NCI-H2107 (cell line): Measurements from ENCODE around the gene APMAP.

Source experiments
- DNase-seq: peaks from one replicate; lab custom pipeline; 2025; lab: John Stamatoyannopoulos, UW

Gene APMAP

GRCh38 chr20:24965065-24965919, 27.3 kb downstream of the APMAP start:
- DNase-seq = no peak

- DNase-seq = no peak
Measured at GRCh38 chr20:24964506-24964840, 28.1 kb downstream of the APMAP start.

DNA sequence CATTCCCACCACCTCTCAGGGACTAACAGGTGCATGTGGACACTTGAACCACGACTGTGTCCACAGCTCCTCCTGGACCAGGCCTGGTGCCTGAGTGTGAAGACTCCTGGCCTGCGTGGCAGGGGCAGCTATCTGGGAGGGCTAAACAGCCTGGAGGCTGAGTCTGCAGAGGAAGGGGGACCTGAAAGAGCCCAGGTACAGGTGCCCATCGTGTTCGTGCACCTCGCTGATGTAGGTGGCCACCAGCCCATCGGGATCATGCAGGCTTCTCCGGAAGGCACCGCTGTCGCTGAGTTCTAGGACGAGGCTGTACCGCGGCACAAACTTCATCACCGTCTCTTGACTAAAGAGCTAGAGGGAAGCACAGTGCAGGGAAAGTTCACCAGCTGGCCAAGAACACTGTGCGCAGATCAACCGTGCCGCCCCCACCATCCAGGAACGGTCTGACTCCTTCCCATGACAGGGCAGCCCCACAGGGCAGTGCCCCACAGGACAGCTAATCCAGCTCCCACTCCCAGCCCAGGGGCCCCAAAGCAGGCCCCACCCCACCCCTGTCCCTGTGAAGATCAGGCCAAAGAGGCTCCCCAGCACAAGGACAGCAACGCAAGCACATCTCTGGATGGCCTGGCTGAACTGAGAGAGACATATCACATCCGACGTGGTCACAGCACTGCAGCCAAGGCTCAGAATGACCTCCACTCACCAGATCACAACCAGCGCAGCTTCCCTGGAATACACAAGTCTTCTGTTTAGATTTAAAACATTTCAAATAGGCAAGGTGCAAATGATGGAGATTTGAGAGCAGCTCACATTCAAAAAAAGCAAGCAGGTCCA, 28.7 kb downstream of the APMAP start:
- DNase-seq = no peak

GRCh38 chr20:24962510-24962909, 30.0 kb downstream of the APMAP start:
- no peak for DNase-seq

DNA sequence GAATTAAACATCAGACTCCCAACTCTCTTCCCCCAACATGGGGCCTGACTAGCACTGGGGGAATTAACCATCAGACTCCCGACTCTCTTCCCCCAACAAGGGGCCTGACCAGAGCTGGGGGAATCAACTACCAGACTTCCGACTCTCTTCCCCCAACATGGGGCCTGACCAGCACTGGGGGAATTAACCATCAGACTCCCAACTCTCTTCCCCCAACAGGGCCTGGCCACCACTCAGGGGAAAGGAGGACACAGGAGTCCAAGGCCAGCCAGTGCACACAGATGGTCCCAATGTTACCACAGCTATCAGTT, 30.4 kb downstream of the APMAP start:
- DNase-seq = no peak

GRCh38 chr20:24961384-24962181, 31.0 kb downstream of the APMAP start:
- DNase-seq = no peak

GRCh38 chr20:24960861-24961260, 31.7 kb downstream of the APMAP start:
- no peak for DNase-seq

GRCh38 chr20:24960302-24960801, 32.2 kb downstream of the APMAP start:
- no peak for DNase-seq

DNA sequence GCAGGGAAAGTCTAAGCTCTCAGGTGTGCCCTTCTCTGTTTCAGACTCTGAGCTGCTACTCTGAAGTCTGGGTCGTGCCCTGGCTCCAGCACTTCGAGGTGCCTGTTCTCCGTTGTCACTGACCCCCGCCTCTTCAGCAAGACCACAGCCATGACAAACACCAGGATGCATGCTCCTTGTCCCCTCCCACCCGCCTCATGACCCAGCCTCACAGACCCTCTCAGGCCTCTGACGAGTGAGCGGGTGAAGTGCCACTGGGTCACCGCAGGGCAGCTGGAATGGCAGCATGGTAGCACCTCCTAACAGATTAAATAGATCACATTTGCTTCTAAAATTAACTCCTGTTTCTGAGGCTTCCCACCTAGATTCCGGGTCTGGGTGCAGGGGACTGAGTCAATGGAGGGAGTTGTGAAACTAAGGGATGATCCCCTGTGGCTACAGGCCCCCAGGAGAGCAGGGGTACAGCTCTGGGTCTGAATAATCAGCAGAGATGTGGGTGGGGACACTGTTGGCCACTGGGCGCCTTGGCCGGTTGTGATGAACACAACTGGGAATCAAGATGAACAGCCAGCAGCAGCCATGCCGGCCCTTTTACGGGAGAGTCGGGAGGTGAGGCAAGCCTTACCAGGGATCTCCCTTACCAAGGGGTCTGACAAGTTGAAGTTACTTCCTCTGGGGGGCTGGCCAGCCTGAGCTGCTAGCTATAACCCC, 32.8 kb downstream of the APMAP start:
- DNase-seq = no peak

DNA sequence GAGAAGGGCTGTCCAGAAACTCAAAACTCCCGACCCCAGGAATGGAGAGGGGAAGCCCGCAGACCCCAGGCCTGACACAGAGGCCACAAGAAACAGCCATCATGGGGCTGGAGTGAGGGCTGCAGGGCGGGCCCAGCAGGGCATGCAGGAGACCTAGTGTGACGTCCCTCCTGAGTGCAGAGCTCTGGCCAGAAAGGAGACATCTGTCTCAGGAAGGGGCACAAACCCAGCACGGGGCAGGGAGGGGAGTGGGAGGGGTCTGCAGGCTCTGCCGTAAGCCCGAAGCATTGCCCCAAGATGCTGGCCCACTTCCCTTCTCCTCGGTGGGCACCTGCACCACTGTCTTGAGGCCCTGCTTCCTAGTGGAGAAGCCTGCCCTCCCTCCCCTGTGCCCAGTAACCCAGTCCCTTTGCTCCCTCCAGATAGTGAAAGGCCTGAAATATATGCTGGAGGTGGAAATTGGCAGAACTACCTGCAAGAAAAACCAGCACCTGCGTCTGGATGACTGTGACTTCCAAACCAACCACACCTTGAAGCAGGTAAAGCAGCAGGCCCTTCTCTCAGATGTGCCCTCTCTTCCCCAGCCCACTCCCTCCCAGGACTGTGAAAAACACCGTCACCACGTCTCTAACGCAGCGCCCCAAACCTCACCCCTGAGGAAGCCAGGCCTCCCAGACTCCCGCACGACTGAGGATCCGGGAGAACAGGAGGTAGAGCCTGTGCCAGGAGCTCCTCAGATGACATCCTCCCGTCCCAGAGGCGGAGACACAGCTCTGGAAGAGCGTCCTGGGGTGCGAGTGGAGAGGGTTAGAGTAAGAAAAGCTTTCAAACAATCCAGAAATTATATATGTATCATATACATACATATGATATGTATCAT, 33.8 kb downstream of the APMAP start:
- no peak for DNase-seq

DNA sequence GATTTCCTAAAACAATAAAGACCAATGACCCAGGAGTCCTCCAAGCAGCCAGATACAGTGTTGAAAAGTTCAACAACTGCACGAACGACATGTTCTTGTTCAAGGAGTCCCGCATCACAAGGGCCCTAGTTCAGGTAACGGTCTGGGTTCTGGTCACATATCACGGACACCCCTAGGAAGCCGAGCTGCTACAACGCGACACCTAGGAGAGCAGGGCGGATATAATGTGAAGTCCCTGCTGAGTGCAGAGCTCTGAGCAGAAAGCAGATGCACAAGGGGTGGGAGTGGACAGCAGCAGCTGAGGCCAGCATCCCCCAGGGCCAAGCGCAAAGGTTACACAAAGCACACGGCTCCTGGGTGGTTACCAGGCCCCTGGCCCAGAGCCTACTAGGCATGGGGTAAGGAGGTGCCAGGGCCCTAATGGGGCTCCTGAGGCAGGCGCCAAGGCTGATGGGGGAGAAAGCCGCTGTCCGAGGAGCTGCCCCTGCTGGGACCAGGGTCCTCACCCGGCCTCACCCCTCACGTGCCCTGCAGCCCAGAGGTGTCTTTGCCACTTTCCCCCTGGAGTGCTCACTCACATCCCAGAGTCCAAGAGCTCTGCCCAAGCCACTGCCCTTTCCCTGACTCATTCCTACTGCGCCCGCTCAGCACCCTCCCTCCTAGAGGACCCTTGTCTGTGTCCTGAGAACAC, 35.1 kb downstream of the APMAP start:
- no peak for DNase-seq

DNA sequence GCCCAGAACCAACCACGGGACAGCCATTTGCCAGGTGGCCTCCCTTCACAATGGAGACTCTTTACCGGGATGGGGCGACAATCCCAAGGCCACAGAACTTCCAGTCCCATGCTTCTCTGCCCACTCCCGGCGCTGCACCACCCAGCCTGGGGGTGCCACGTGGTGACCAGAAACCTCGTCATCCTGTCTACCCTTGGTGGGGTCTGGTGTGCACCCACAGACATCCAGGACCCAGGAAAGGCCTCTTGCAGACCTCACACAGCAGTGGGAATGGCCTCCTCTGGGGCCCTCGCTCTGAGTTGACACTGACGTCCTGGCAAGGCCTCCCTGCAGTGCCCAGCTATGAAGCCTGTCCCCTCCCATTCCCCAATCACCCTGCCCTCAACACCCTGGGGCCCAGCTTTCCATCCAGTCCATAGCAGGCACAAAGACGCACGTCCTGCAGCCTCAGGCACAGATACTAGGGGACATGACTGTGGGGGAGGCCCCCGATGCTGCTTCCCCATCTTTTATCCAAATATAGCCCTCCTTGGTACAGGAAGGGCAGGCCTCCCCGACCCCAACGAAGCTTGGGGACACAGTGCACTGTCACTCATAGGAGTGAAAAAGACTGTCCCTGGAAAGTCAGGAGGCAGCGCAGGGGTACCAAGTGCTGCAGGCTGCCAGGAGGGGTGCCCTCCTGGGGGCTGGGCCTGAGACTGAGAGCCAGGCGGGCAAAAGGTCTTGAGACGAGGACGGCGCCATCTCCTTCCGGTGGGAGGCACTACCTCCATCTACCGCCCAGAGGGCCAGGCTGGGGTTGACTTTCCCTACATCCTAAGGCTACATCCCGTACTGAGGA, 36.3 kb downstream of the APMAP start:
- no peak for DNase-seq

GRCh38 chr20:24955045-24955444, 37.5 kb downstream of the APMAP start:
- no peak for DNase-seq

GRCh38 chr20:24954566-24954965, 38.0 kb downstream of the APMAP start:
- no peak for DNase-seq

- DNase-seq = no peak
Measured at GRCh38 chr20:24954151-24954550, 38.4 kb downstream of the APMAP start.

DNA sequence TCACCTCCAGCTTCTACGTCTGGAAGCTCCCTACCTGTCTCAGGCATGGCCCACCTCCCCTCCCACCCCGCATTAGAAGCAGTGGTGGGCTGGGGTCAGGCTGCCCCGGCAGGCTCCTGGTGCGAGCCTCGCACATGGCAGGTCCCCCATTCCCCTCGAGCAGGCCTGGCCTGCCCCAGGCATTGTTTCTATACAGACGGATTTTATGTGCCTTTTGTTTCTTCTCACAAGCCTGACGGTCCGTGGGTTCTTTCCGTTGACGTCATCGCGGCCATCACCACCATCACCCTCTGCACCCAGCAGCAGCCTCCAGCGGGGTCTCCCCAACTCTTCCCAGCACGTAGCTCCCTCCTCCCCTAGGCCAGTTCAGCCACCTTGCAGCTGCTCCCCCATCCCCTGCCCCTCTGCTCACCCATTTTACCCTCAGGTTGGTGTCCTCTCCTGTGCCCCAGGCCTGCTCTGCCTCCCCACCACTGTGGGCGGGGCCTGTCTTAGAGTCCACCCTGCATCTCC, 38.9 kb downstream of the APMAP start:
- no peak for DNase-seq

- DNase-seq = no peak
Measured at GRCh38 chr20:24953209-24953575, 39.4 kb downstream of the APMAP start.

GRCh38 chr20:24952376-24953208, 40.0 kb downstream of the APMAP start:
- no peak for DNase-seq
